Testis (tissue), 2 donors: Measurements from ENCODE around the gene TMC3.

Experiments used
- POLR2A ChIP-seq: fragments of 450-650 bp; IDR thresholded peaks from one replicate; pipeline ENCODE4 v1.6.1; 2017; ENCODE audit warnings: antibody characterized with exemption, mild to moderate bottlenecking, moderate library complexity
- TF ChIP-seq, protein P1 (sequence below), 3 experiments: fragments of 450-650 bp in 2 of 3; fragments of 200-600 bp in 1 of 3; sonication (generic) in 1 of 3; IDR thresholded peaks; one replicate each; pipeline ENCODE4 v1.5.1; 2016 to 2019; ENCODE audit warnings: antibody characterized with exemption in 3 of 3, mild to moderate bottlenecking in 2 of 3, moderate library complexity in 1 of 3

DNA sequence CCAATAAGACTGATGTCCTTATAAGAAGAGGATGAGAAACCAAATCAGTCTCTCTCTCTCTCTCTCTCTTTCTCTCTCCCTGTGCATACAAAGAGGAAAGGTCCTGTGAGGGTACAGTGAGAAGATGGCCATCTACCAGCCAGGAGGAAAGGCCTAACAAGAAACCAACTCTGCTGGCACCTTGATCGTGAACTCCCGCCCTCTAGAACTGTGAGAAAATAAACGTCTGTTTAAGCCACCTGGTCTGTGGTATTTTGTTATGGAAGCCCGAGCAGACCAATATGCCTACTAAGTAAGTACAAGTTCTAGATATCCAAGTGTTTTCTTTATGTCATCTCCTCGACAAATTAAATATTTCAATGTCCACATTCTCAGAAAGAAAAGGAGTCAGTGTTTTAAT lies 44.9 kb upstream of the TMC3 start:
- TF ChIP-seq, protein P1, sequence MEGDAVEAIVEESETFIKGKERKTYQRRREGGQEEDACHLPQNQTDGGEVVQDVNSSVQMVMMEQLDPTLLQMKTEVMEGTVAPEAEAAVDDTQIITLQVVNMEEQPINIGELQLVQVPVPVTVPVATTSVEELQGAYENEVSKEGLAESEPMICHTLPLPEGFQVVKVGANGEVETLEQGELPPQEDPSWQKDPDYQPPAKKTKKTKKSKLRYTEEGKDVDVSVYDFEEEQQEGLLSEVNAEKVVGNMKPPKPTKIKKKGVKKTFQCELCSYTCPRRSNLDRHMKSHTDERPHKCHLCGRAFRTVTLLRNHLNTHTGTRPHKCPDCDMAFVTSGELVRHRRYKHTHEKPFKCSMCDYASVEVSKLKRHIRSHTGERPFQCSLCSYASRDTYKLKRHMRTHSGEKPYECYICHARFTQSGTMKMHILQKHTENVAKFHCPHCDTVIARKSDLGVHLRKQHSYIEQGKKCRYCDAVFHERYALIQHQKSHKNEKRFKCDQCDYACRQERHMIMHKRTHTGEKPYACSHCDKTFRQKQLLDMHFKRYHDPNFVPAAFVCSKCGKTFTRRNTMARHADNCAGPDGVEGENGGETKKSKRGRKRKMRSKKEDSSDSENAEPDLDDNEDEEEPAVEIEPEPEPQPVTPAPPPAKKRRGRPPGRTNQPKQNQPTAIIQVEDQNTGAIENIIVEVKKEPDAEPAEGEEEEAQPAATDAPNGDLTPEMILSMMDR (IDR thresholded peaks at IDR 0.05), result no peak
- TF ChIP-seq POLR2A, result no peak
